ENCODE results near the gene KCNT2. TPM values are rescaled to one million over a fixed set of nuclear protein-coding genes. Genes with fewer than 3 reads are reported as not detected.

The KCNT2 gene
- total RNA-seq, 1 experiment from 2014 or later = 9.1 TPM

DNA sequence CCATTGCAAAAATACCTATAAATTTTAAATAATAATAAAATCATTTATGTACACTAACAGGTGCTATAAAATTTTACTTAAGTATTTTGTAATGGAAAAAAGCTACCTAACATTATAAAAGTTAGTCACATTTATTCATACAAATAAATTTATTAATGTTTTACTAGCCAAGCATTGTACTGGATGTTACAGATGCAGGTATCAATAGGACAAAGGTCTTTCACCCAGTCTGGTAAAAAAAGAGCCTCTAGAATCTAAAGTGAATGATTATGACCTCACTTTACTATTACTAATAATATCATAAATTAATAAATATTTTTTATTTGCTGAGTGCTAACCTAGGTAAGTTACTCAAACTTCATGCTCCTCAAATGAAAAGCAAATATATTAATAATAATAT lies 170.6 kb downstream of the KCNT2 start:
- no peak overlapping the region for H2BK15ac ChIP-seq (ENCODE audit: low read depth, low read length)
- H2BK12ac ChIP-seq (ENCODE audit: insufficient read length, low read depth, low read length) = no peak overlapping the region
- Mint-ChIP-seq H3K9me3 (no peaks in the 10 kb centered on the region), H3K27ac (no peak overlapping the region), H3K4me3 (no peak overlapping the region), H3K27me3 (ENCODE audit: low read depth) (no peaks in the 10 kb centered on the region), H3K4me1 (no peaks in the 10 kb centered on the region), H3K36me3 (ENCODE audit: insufficient read depth in 1 of 3, low read depth in 3 of 3) (no peaks in the 10 kb centered on the region)
- H2AFZ ChIP-seq (ENCODE audit: low read length) = no peak overlapping the region
- H2BK5ac ChIP-seq (ENCODE audit: insufficient read length, low read length) = no peak overlapping the region
- H3K4ac ChIP-seq (ENCODE audit: low read depth, low read length) = no peak overlapping the region
- H2AK5ac ChIP-seq (ENCODE audit: insufficient read length, low read length) = no peak overlapping the region
- no peak for TF ChIP-seq CTCF (conservative IDR thresholded peaks at IDR 0.05)
- H3K4me1 ChIP-seq (ENCODE audit: insufficient read depth, low read length) = no peaks in the 10 kb centered on the region
- no peaks in the 10 kb centered on the region for H3K79me2 ChIP-seq (ENCODE audit: insufficient read depth, low read length)
- no peaks in the 10 kb centered on the region for H4K20me1 ChIP-seq (ENCODE audit: control insufficient read depth, insufficient read depth, insufficient read length)
- H3K23me2 ChIP-seq (ENCODE audit: insufficient read length, low read depth, low read length, poor library complexity, severe bottlenecking) = no peaks in the 10 kb centered on the region
- H3K23ac ChIP-seq (ENCODE audit: insufficient read length, low read depth, low read length) = no peak overlapping the region
- H4K91ac ChIP-seq (ENCODE audit: insufficient read length, low read depth, low read length) = no peak overlapping the region
- no peak overlapping the region for H3K4me2 ChIP-seq (ENCODE audit: insufficient read depth, insufficient read length, low read length)
- H3T11ph ChIP-seq (ENCODE audit: low read length) = no peak overlapping the region
- H2BK20ac ChIP-seq (ENCODE audit: low read depth, low read length, poor library complexity, severe bottlenecking) = no peak overlapping the region
- no peak overlapping the region for H4K5ac ChIP-seq (ENCODE audit: insufficient read length, low read depth, low read length)
- H3K27me3 ChIP-seq (ENCODE audit: insufficient read depth, low read length) = no peaks in the 10 kb centered on the region
- no peak overlapping the region for H3K56ac ChIP-seq (ENCODE audit: insufficient read length, low read depth, low read length)
- H3K18ac ChIP-seq (ENCODE audit: insufficient read length, low read depth, low read length) = no peak overlapping the region
- no peak overlapping the region for H4K8ac ChIP-seq (replicated peaks; ENCODE audit: insufficient read length, low read depth, low read length)
- no peak for DNase-seq
- H3K14ac ChIP-seq (ENCODE audit: insufficient read depth, low read length) = no peak overlapping the region
- no peak overlapping the region for H2BK120ac ChIP-seq (ENCODE audit: low read depth, low read length, poor library complexity, severe bottlenecking)
- no peak overlapping the region for H3K9ac ChIP-seq (ENCODE audit: extremely low read depth, insufficient read length, low read length)
- no peak overlapping the region for H3K27ac ChIP-seq (ENCODE audit: insufficient read length, low read depth, low read length)
- H3K9me3 ChIP-seq (ENCODE audit: control insufficient read depth, low read depth, low read length) = no peaks in the 10 kb centered on the region
- H3K79me1 ChIP-seq (ENCODE audit: insufficient read depth, low read depth, low read length, poor library complexity, severe bottlenecking) = no peaks in the 10 kb centered on the region

All from H9 (cell line).